Adrenal gland (tissue), 12 donors: Measurements from ENCODE around the gene INO80E. TPM values are rescaled to one million over a fixed set of nuclear protein-coding genes. Genes with fewer than 3 reads are reported as not detected.

ENCODE experiments used
- DNase-seq, 7 donors: peaks; one replicate each; pipeline ENCODE4 v3.0.0-alpha.2; 2019 to 2020
- H3K27ac ChIP-seq, 5 donors: fragments of 200-600 bp; sonication (generic) in 4 of 5; 1 replicate in 3 of 5; 2 replicates in 2 of 5; pipeline versions ENCODE4 v1.5.1 to v1.8.0; 2016 to 2020; ENCODE audit warnings: mild to moderate bottlenecking in 1 of 5
- H3K27me3 ChIP-seq: fragments of 200-600 bp; 2 replicates; pipeline ENCODE4 v1.8.0; 2021
- H3K36me3 ChIP-seq, 2 donors: fragments of 200-600 bp; replicated peaks in 1 of 2; 1 replicate in 1 of 2; 2 replicates in 1 of 2; pipeline versions ENCODE4 v1.5.1 to v1.8.0; 2018 to 2022
- H3K4me1 ChIP-seq, 2 donors: fragments of 200-600 bp; replicated peaks in 1 of 2; 1 replicate in 1 of 2; 2 replicates in 1 of 2; pipeline versions ENCODE4 v1.5.1 to v1.8.0; 2018 to 2021
- H3K4me3 ChIP-seq, 4 donors: fragments of 200-600 bp; sonication (generic) in 3 of 4; one replicate each; pipeline ENCODE4 v1.5.1; 2016 to 2018
- H3K9me3 ChIP-seq, 3 donors: fragments of 200-600 bp; sonication (generic) in 1 of 3; replicated peaks in 1 of 3; 1 replicate in 2 of 3; 2 replicates in 1 of 3; pipeline versions ENCODE4 v1.5.1 to v1.8.0; 2016 to 2021
- CTCF ChIP-seq, 6 experiments: fragments of 450-650 bp in 4 of 6; fragments of 200-600 bp in 2 of 6; sonication (generic) in 1 of 6; IDR thresholded peaks; 1 replicate in 5 of 6; 2 replicates in 1 of 6; pipeline versions ENCODE4 v1.5.1 to v1.8.0; 2016 to 2021; ENCODE audit warnings: antibody characterized with exemption in 6 of 6, mild to moderate bottlenecking in 2 of 6, moderate library complexity in 1 of 6
- POLR2A ChIP-seq, 2 donors: fragments of 450-650 bp; IDR thresholded peaks; one replicate each; pipeline ENCODE4 v1.6.1; 2017; ENCODE audit warnings: antibody characterized with exemption in 2 of 2, mild to moderate bottlenecking in 2 of 2, moderate library complexity in 1 of 2
- WGBS, 4 donors: extraction: QIAGEN DNeasy Blood & Tissue Kit in 2 of 4; methylation state at CpG; one replicate each; pipeline versions ENCODE4 v1.1.5 to v1.1.7; 2013 to 2017; 5-methylcytosine and 5-hydroxymethylcytosine counted together
- intact Hi-C, 2 donors: fragments of 100-400 bp; cut with DNase I; formaldehyde crosslinking; loops; one replicate each; pipeline versions ENCODE4 v1.14.1 to v1.15.0; 2022 to 2023
- polyA plus RNA-seq, 3 donors: library from polyadenylated mRNA; stranded (reverse); fragments of 200-250 nt in 2 of 3; fragments of 350-450 nt in 1 of 3; fragmentation: Illumina TruSeq in 1 of 3; extraction: RNeasy Lipid Tissue Mini Kit (QIAGEN cat#74804) in 1 of 3; gene quantifications; one replicate each; pipeline ENCODE4 v1.2.3, GENCODE V29; 2013 to 2014
- total RNA-seq, 9 donors: library from RNA; depleted of rRNA in 4 of 9; stranded (reverse); fragments of >200 nt in 4 of 9; fragments of 120-200 nt in 1 of 9; fragmentation: NEBNext Ultra II Directional in 1 of 9; extraction: Animal tissue kit (Norgen Biotek cat#: 25700) in 1 of 9; gene quantifications; one replicate each; pipeline versions ENCODE4 v1.1.0 to v1.2.4, GENCODE V29; 2013 to 2023
- donor health status: healthy with polysubstance abuse.
- donor health status: Bipolar disorder and iron deficiency.
- donor health status: DM: yes; HTN: yes; CAD: no.
- donor health status: DM: no; HTN: no; CAD: no.
- donor health status: DM: no; HTN: no; CAD: no.
- donor health status: DM: yes; HTN: yes; CAD: no.

The INO80E gene
- total and polyA plus RNA-seq, 12 donors = 31.8 to 362 (median 73.4) TPM

- Histone ChIP-seq H3K4me1 (no peaks in the 10 kb centered on the region), H3K9me3 (no peaks in the 10 kb centered on the region), H3K4me3 (no peak overlapping the region), H3K27ac (no peak overlapping the region), H3K36me3 (peaks cover 0 to 99% of the 10 kb centered on the region in 2 donors), H3K27me3 (no peaks in the 10 kb centered on the region)
- 75 to 87% (median 83%) methylated on average over 15 to 17 of the region's 17 CpGs for WGBS, 4 donors
- TF ChIP-seq CTCF (IDR thresholded peaks at IDR 0.05) = no peak
- TF ChIP-seq POLR2A (IDR thresholded peaks at IDR 0.05) = no peak
- DNase-seq = no peak
- intact Hi-C loops = no loop called here
These were observed 7.5 kb upstream of the INO80E start for GRCh38 chr16:29988346-29989075.

GRCh38 chr16:29989111-29989858 is 6.8 kb upstream of the INO80E start:
- Histone ChIP-seq H3K9me3 (no peaks in the 10 kb centered on the region), H3K36me3 (peaks cover 0 to 92% of the 10 kb centered on the region in 2 donors), H3K27ac (no peak overlapping the region), H3K4me3 (no peak overlapping the region), H3K4me1 (peaks cover 0 to 5% of the 10 kb centered on the region in 2 donors), H3K27me3 (no peaks in the 10 kb centered on the region)
- intact Hi-C loops = no loop called here
- 86 to 89% (median 88%) methylated on average over 18 to 23 of the region's 23 CpGs for WGBS, 4 donors
- DNase-seq = no peak
- no peak for TF ChIP-seq CTCF (IDR thresholded peaks at IDR 0.05)
- TF ChIP-seq POLR2A (IDR thresholded peaks at IDR 0.05) = no peak

- DNase-seq = no peak
- WGBS, 4 donors = 84 to 93% (median 88%) methylated on average over 2 of the region's 2 CpGs
- no peak overlapping the region for H3K4me3 ChIP-seq
- H3K36me3 ChIP-seq = peaks cover 0 to 84% of the 10 kb centered on the region in 2 donors
- no peaks in the 10 kb centered on the region for H3K9me3 ChIP-seq
- H3K27ac ChIP-seq = no peak overlapping the region
- H3K4me1 ChIP-seq = peaks cover 6 to 12% of the 10 kb centered on the region in 2 donors
- TF ChIP-seq POLR2A (IDR thresholded peaks at IDR 0.05) = no peak
- TF ChIP-seq CTCF (IDR thresholded peaks at IDR 0.05) = no peak
- no peaks in the 10 kb centered on the region for H3K27me3 ChIP-seq
- intact Hi-C loops = loop anchor here in 1 of 2 donors (10.0 kb wide), 1 partner anchor 65 kb away; the partner anchor contains the start of gene KCTD13
These were observed 6.0 kb upstream of the INO80E start for GRCh38 chr16:29990034-29990433.

GRCh38 chr16:29990883-29991570 is 5.0 kb upstream of the INO80E start:
- no peaks in the 10 kb centered on the region for H3K9me3 ChIP-seq
- WGBS, 4 donors = 85 to 88% (median 87%) methylated on average over 11 to 35 of the region's 35 CpGs
- no peak overlapping the region for H3K27ac ChIP-seq

More at GRCh38 chr16:29990883-29991570, 5.0 kb upstream of the INO80E start:
- intact Hi-C loops = loop anchor here in 1 of 2 donors (10.0 kb wide), 1 partner anchor 66 kb away; the partner anchor contains the start of gene KCTD13
- Histone ChIP-seq H3K27me3 (no peaks in the 10 kb centered on the region), H3K4me1 (peaks cover 10 to 16% of the 10 kb centered on the region in 2 donors), H3K4me3 (no peak overlapping the region), H3K36me3 (peaks cover 0 to 74% of the 10 kb centered on the region in 2 donors)
- no peak for TF ChIP-seq POLR2A (IDR thresholded peaks at IDR 0.05)
- no peak for TF ChIP-seq CTCF (IDR thresholded peaks at IDR 0.05)
- no peak for DNase-seq
